ENCODE measurements around the gene PIGQ. TPM values are rescaled to one million over a fixed set of nuclear protein-coding genes. Genes with fewer than 3 reads are reported as not detected.
A peak's percentile ranks its signal among the peaks of the same experiment; 100 is the strongest.

Gene PIGQ
- total RNA-seq, 1 experiment from 2014 or later = 45.6 TPM

GRCh38 chr16:625977-626765, 56.4 kb downstream of the PIGQ start:
- intact Hi-C loops (cut with micrococcal nuclease) = no loop called here
- Mint-ChIP-seq H3K4me3 (ENCODE audit: unreplicated experiment) (peak overlapping the region; percentile 51), H3K27ac (ENCODE audit: low read depth, unreplicated experiment) (peak overlapping the region; percentile 87), H3K9me3 (ENCODE audit: unreplicated experiment) (no peaks in the 10 kb centered on the region), H3K36me3 (ENCODE audit: insufficient read depth, unreplicated experiment) (peaks cover 41% of the 10 kb centered on the region), H3K27me3 (ENCODE audit: insufficient read depth, unreplicated experiment) (no peaks in the 10 kb centered on the region), H3K4me1 (ENCODE audit: insufficient read depth, unreplicated experiment) (peaks cover 25% of the 10 kb centered on the region)
- POLR2A ChIA-PET = interaction anchor here (0.6 to 4.7 kb wide), 8 partner anchors 10 to 100 kb away, joined by 3 to 53 read pairs (median 6); partner anchors contain the start of genes METRN, METTL26 and RAB40C
- no TSS peak for BruUV-seq (replicated peaks)
- no peak for DNase-seq (ENCODE audit: unreplicated experiment)
- CTCF ChIA-PET = no interaction called here
- TF ChIP-seq CTCF (IDR thresholded peaks at IDR 0.05; ENCODE audit: unreplicated experiment) = no peak

GRCh38 chr16:626787-627453, 57.2 kb downstream of the PIGQ start:
- intact Hi-C loops (cut with micrococcal nuclease) = no loop called here
- H3K27me3 Mint-ChIP-seq (ENCODE audit: insufficient read depth, unreplicated experiment) = no peaks in the 10 kb centered on the region
- H3K36me3 Mint-ChIP-seq (ENCODE audit: insufficient read depth, unreplicated experiment) = peaks cover 35% of the 10 kb centered on the region
- H3K27ac Mint-ChIP-seq (ENCODE audit: low read depth, unreplicated experiment) = peak overlapping the region; percentile 87
- TF ChIP-seq CTCF (IDR thresholded peaks at IDR 0.05; ENCODE audit: unreplicated experiment) = no peak
- H3K4me1 Mint-ChIP-seq (ENCODE audit: insufficient read depth, unreplicated experiment) = peaks cover 22% of the 10 kb centered on the region
- BruUV-seq (replicated peaks) = no TSS peak
- peak overlapping the region; percentile 51 for H3K4me3 Mint-ChIP-seq (ENCODE audit: unreplicated experiment)
- DNase-seq (ENCODE audit: unreplicated experiment) = peak; percentile 98
- POLR2A ChIA-PET = interaction anchor here (0.6 to 4.7 kb wide), 13 partner anchors 10 to 101 kb away, joined by 3 to 53 read pairs (median 4); partner anchors contain the start of genes METRN, METTL26, RAB40C and STUB1
- no peaks in the 10 kb centered on the region for H3K9me3 Mint-ChIP-seq (ENCODE audit: unreplicated experiment)
- CTCF ChIA-PET = interaction anchor here (1.5 kb wide), 1 partner anchor 34 kb away, joined by 6 read pairs; no protein-coding TSS in a partner anchor

- intact Hi-C loops (cut with micrococcal nuclease) = no loop called here
- H3K36me3 Mint-ChIP-seq (ENCODE audit: insufficient read depth, unreplicated experiment) = peaks cover 27% of the 10 kb centered on the region
- POLR2A ChIA-PET = interaction anchor here (0.6 to 4.7 kb wide), 12 partner anchors 9 to 102 kb away, joined by 3 to 53 read pairs (median 4); partner anchors contain the start of genes METRN, METTL26, RAB40C and STUB1
Observed at GRCh38 chr16:627454-628239, 57.9 kb downstream of the PIGQ start.

More at GRCh38 chr16:627454-628239, 57.9 kb downstream of the PIGQ start:
- H3K27ac Mint-ChIP-seq (ENCODE audit: low read depth, unreplicated experiment) = no peak overlapping the region
- BruUV-seq (replicated peaks) = no TSS peak
- no peak overlapping the region for H3K4me3 Mint-ChIP-seq (ENCODE audit: unreplicated experiment)
- DNase-seq (ENCODE audit: unreplicated experiment) = peak; percentile 95
- H3K27me3 Mint-ChIP-seq (ENCODE audit: insufficient read depth, unreplicated experiment) = no peaks in the 10 kb centered on the region
- no peak for TF ChIP-seq CTCF (IDR thresholded peaks at IDR 0.05; ENCODE audit: unreplicated experiment)
- H3K9me3 Mint-ChIP-seq (ENCODE audit: unreplicated experiment) = no peaks in the 10 kb centered on the region
- H3K4me1 Mint-ChIP-seq (ENCODE audit: insufficient read depth, unreplicated experiment) = peaks cover 23% of the 10 kb centered on the region
- CTCF ChIA-PET = interaction anchor here (0.5 to 1.5 kb wide), 2 partner anchors 35 to 241 kb away, joined by 3 to 6 read pairs; no protein-coding TSS in a partner anchor
